Measurements from ENCODE around the gene RNGTT.

RNGTT gene

DNA sequence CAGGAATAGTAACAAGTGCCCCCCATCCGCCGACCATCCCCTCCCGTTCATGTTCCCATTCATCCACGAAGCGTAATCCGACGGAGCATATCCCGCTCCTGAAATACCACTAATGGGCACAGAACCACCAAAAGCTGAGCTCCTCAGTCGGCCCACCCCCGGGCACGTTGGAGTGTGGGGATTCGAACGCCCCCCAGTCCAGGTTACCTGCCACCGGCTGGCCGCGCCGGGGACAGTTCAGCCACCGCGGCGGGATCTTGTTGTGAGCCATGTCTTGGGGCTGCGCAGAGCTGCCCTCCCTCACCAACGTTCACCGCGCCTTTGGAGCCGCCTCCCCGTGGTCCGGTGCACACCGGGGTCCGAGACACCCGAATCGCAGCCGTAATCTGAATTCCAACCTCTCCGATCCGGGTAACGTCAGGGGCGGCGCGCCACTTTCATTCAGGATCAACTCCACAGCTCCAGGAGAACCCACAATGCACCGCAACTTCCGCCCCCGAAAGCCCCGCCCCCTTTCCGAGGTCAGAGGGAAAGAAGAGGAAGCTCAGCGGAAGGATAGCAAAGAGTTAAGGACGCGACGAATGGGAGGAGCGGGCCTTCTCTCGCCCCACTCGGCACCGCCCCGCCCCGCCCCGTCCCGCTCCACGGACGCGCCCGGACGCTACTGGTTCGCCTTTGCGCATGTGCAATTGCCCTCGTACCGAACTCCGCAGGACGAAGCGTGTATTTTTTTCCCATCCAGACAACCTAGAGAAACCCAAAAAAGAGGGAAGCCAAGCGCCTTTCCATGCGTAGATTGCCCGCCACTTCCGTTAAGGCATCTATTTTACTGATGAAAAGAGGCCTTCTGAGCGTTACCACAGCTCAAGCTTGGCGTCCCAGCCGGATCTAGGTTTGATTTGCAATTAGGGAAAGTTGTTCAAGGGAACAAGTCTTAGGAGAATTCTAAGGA is at the start of gene RNGTT:
TSS of gene RNGTT (minus strand) at position 480 of the 952 bp plus-strand sequence. CDS start at position 271, 209 bp downstream.
- Histone ChIP-seq H3K36me3 (ENCODE audit: control insufficient read depth in 5 of 5, insufficient read depth in 5 of 5, low read length in 5 of 5) (no peaks in the 10 kb centered on the region), H3K4me3 (ENCODE audit: low read depth in 1 of 5, low read length in 5 of 5) (peak within 1 kb of the TSS; percentile 87 to 99 (median 97)), H3K27ac (ENCODE audit: low read depth, low read length) (peak within 1 kb of the TSS; percentile 79), H3K4me1 (ENCODE audit: control insufficient read depth in 5 of 5, insufficient read depth in 5 of 5, low read length in 5 of 5) (peaks cover 0 to 24% (median 17%) of the 10 kb centered on the region in 5 donors), H3K27me3 (ENCODE audit: control insufficient read depth in 5 of 5, insufficient read depth in 4 of 5, low read length in 5 of 5) (no peaks in the 10 kb centered on the region), H3K9ac (ENCODE audit: low read length in 5 of 5) (peak within 1 kb of the TSS; percentile 66 to 98 (median 96)), H3K9me3 (ENCODE audit: control insufficient read depth in 5 of 5, low read length in 5 of 5) (peaks cover 0 to 10% (median 2%) of the 10 kb centered on the region in 5 donors)

DNA sequence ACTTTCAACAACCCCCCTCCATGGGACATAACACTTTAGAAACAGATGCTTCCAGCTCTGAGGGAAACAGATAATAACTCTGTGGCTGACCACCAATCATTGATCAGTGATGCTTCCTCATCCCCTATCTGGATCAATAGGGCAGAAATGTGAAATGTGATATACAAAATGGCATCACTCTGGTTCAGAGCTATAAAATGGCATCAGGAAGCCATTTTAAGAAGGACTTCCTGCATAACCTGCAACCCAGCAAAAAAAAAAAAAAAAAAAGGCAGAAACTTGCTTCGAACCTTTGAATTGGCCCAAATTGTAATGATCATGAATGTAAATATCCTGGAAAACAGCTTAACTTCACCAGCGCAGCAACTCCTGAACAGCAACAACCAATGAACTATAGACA is 48.0 kb upstream of the RNGTT start:
- Histone ChIP-seq H3K9me3 (ENCODE audit: control insufficient read depth in 5 of 5, low read length in 5 of 5) (peaks cover 0 to 3% (median 0%) of the 10 kb centered on the region in 5 donors), H3K36me3 (ENCODE audit: control insufficient read depth in 5 of 5, insufficient read depth in 5 of 5, low read length in 5 of 5) (no peaks in the 10 kb centered on the region), H3K27me3 (ENCODE audit: control insufficient read depth in 5 of 5, insufficient read depth in 4 of 5, low read length in 5 of 5) (no peaks in the 10 kb centered on the region), H3K27ac (ENCODE audit: low read depth, low read length) (no peak overlapping the region), H3K9ac (ENCODE audit: low read length in 5 of 5) (no peak overlapping the region), H3K4me1 (ENCODE audit: control insufficient read depth in 5 of 5, insufficient read depth in 5 of 5, low read length in 5 of 5) (peaks cover 0 to 7% (median 6%) of the 10 kb centered on the region in 5 donors), H3K4me3 (ENCODE audit: low read depth in 1 of 5, low read length in 5 of 5) (no peak overlapping the region)

DNA sequence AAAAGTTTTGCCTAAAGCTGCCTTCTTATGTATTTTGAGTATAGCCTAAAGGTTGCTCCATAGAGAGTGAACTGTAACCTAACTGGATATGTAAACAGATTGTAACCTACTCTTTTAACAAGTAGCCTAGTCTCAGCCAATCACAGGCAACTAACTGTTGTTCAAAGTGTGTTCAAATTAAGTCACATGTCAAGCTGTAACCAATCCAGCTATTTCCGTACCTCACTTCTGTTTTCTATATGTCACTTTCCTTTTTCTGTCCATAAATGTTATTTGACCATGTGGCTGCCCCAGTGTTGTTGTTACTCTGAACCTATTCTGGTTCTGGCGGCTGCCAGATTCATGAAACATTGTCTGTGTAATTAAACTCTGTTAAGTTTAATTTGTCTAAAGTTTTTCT is 47.4 kb upstream of the RNGTT start:
- peaks cover 0 to 7% (median 6%) of the 10 kb centered on the region in 5 donors for H3K4me1 ChIP-seq (ENCODE audit: control insufficient read depth in 5 of 5, insufficient read depth in 5 of 5, low read length in 5 of 5)
- H3K9ac ChIP-seq (ENCODE audit: low read length in 5 of 5) = no peak overlapping the region
- no peak overlapping the region for H3K4me3 ChIP-seq (ENCODE audit: low read depth in 1 of 5, low read length in 5 of 5)
- no peaks in the 10 kb centered on the region for H3K36me3 ChIP-seq (ENCODE audit: control insufficient read depth in 5 of 5, insufficient read depth in 5 of 5, low read length in 5 of 5)
- H3K27ac ChIP-seq (ENCODE audit: low read depth, low read length) = no peak overlapping the region
- no peaks in the 10 kb centered on the region for H3K27me3 ChIP-seq (ENCODE audit: control insufficient read depth in 5 of 5, insufficient read depth in 4 of 5, low read length in 5 of 5)
- peaks cover 0 to under 1% (median 0%) of the 10 kb centered on the region in 5 donors for H3K9me3 ChIP-seq (ENCODE audit: control insufficient read depth in 5 of 5, low read length in 5 of 5)

DNA sequence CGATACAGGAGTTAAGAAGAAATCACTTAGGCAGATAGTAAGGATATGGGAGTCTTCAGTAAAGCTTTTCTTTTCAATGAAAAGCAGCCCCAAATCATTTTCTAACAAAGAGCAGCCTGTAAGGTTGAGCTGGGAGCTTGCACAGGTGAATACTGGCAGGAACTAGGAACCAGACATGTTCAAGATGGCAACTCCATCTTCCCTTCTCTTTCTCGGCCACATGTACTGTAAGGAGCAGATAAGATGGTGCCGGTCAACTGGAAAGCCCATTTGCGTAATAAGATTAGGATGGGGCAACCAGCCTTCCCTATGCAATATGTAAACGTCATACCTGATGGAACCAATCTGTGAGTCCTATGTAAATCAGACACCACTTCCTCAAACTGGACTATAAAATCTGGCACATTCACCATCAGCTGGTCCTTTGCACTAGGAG is 46.2 kb upstream of the RNGTT start:
- Histone ChIP-seq H3K9me3 (ENCODE audit: control insufficient read depth in 5 of 5, low read length in 5 of 5) (no peaks in the 10 kb centered on the region), H3K27me3 (ENCODE audit: control insufficient read depth in 5 of 5, insufficient read depth in 4 of 5, low read length in 5 of 5) (no peaks in the 10 kb centered on the region), H3K36me3 (ENCODE audit: control insufficient read depth in 5 of 5, insufficient read depth in 5 of 5, low read length in 5 of 5) (no peaks in the 10 kb centered on the region), H3K4me3 (ENCODE audit: low read depth in 1 of 5, low read length in 5 of 5) (no peak overlapping the region), H3K4me1 (ENCODE audit: control insufficient read depth in 5 of 5, insufficient read depth in 5 of 5, low read length in 5 of 5) (peaks cover 0 to 7% (median 6%) of the 10 kb centered on the region in 5 donors), H3K9ac (ENCODE audit: low read length in 5 of 5) (no peak overlapping the region), H3K27ac (ENCODE audit: low read depth, low read length) (no peak overlapping the region)

DNA sequence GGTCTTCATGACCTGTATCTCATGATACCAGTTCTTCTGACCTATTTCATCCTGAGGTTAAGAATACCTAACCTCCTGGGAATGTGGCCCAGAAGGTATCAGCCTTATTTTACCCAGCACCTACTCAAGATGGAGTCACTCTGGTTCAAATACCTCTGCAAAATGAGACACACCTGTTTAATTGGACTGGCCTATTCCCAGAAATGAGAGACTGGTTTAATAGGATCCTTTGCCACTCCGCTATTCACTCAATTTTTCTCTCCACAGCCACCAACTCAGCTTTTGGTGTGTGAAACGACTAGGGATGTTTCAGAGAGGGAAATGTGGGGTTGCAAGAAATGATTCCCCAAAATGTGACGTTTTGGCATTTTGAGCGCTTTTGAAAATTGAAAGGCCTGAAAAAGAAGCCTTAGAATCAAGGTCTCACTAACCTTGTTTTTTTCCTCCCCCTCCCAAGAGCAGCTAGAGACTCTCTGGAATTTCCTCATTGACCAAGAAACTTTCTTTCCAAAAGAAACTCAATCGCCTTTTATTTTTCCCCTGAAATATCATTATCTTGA is 45.5 kb upstream of the RNGTT start:
- H3K27me3 ChIP-seq (ENCODE audit: control insufficient read depth in 5 of 5, insufficient read depth in 4 of 5, low read length in 5 of 5) = no peaks in the 10 kb centered on the region
- no peak overlapping the region for H3K27ac ChIP-seq (ENCODE audit: low read depth, low read length)
- no peaks in the 10 kb centered on the region for H3K36me3 ChIP-seq (ENCODE audit: control insufficient read depth in 5 of 5, insufficient read depth in 5 of 5, low read length in 5 of 5)
- peaks cover 0 to 7% (median 6%) of the 10 kb centered on the region in 5 donors for H3K4me1 ChIP-seq (ENCODE audit: control insufficient read depth in 5 of 5, insufficient read depth in 5 of 5, low read length in 5 of 5)
- H3K9me3 ChIP-seq (ENCODE audit: control insufficient read depth in 5 of 5, low read length in 5 of 5) = no peaks in the 10 kb centered on the region
- H3K4me3 ChIP-seq (ENCODE audit: low read depth in 1 of 5, low read length in 5 of 5) = no peak overlapping the region
- H3K9ac ChIP-seq (ENCODE audit: low read length in 5 of 5) = no peak overlapping the region

DNA sequence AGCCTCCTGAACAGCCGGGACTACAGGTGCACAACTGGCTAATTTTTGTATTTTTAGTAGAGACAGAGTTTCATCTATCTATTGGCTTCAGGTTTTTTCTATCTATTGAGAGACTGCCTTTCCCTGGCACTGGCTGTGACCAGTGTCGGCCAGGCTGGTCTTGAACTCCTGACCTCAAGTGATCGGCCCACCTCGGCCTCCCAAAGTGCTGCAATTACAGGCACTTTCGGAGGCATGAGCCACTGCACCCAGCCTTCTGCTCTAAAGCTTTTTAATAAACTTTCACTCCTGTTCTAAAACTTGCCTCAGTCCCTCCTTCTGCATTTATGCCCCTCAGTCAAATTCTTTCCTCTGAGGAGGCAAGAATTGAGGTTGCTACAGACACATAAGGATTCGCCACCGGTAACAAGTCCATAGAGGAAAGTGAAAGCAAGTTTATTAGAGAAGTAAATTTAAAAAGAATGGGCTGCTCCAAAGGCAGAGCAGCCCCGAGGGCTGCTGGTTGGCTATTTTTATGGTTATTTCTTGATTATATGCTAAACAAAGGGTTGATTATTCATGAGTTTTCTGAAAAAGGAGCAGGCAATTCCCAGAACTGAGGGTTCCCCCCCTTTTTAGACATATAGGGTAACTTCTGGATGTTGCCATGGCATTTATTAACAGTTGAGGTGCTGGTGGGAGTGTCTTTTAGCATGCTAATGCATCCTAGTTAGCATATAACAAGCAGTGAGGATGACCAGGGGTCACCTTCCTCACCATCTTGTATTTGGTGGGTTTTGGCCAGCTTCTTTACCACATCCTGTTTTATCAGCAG is 44.8 kb upstream of the RNGTT start:
- Histone ChIP-seq H3K4me3 (ENCODE audit: low read depth in 1 of 5, low read length in 5 of 5) (peak overlapping the region in 1 of 5 donors; percentile 2), H3K27ac (ENCODE audit: low read depth, low read length) (no peak overlapping the region), H3K9me3 (ENCODE audit: control insufficient read depth in 5 of 5, low read length in 5 of 5) (no peaks in the 10 kb centered on the region), H3K4me1 (ENCODE audit: control insufficient read depth in 5 of 5, insufficient read depth in 5 of 5, low read length in 5 of 5) (peaks cover 0 to 7% (median 6%) of the 10 kb centered on the region in 5 donors), H3K9ac (ENCODE audit: low read length in 5 of 5) (no peak overlapping the region), H3K27me3 (ENCODE audit: control insufficient read depth in 5 of 5, insufficient read depth in 4 of 5, low read length in 5 of 5) (no peaks in the 10 kb centered on the region), H3K36me3 (ENCODE audit: control insufficient read depth in 5 of 5, insufficient read depth in 5 of 5, low read length in 5 of 5) (no peaks in the 10 kb centered on the region)

DNA sequence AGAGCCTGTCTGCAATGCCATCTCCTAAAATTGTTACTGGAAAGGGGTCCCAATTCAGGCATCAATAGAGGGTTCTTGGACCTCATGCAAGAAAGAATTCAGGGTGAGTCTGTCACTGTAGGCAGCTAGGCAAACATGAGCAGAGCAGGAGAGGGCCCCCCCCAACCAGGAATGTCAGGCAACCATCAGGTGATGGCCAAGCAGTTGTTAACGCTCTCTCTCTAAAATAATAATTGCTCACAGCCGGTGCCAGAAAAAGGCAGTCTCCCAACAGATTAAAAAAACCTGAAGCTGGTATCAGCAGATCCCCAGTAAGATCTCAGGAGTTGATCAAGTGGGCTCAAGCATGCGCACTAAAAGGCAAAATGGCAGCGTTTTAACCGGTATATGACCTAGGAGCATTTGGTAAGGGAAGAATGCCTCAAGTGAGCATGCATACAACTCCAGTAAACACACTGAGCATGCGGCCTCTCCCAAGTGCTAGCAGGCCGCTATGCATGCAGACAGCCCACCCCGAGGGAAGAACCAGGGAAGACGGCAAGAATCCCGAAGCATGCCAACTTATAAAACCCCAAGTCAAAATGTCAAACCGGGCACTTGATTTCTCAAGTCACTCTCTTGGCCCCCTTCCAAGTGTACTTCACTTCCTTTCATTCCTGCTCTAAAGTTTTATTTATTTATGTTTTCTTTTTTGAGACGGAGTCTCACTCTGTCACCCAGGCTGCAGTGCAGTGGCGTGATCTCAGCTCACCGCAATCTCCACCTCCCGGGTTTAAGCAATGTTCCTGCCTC is 44.0 kb upstream of the RNGTT start:
- Histone ChIP-seq H3K27me3 (ENCODE audit: control insufficient read depth in 5 of 5, insufficient read depth in 4 of 5, low read length in 5 of 5) (no peaks in the 10 kb centered on the region), H3K9ac (ENCODE audit: low read length in 5 of 5) (no peak overlapping the region), H3K4me3 (ENCODE audit: low read depth in 1 of 5, low read length in 5 of 5) (peak overlapping the region in 2 of 5 donors; percentile 12 to 17), H3K4me1 (ENCODE audit: control insufficient read depth in 5 of 5, insufficient read depth in 5 of 5, low read length in 5 of 5) (peaks cover 0 to 7% (median 6%) of the 10 kb centered on the region in 5 donors), H3K27ac (ENCODE audit: low read depth, low read length) (no peak overlapping the region), H3K9me3 (ENCODE audit: control insufficient read depth in 5 of 5, low read length in 5 of 5) (no peaks in the 10 kb centered on the region), H3K36me3 (ENCODE audit: control insufficient read depth in 5 of 5, insufficient read depth in 5 of 5, low read length in 5 of 5) (no peaks in the 10 kb centered on the region)

DNA sequence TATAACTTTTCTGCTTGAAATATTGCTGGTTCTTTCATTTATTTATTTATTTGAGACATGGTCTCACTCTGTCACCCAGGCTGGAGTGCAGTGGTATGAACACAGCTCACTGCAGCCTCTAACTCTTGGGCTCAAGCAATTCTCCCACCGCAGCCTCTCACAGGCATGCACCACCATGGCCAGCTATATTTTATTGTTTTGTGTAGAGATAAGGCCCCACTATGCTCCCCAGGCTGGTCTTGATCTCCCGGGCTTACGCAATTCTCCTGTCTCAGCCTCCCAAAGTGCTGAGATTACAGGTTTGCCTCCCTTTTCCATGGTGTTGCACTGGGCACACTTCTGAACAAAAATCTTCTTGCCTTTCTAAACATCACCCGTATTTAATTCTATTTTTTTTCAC is 39.1 kb upstream of the RNGTT start:
- Histone ChIP-seq H3K27me3 (ENCODE audit: control insufficient read depth in 5 of 5, insufficient read depth in 4 of 5, low read length in 5 of 5) (no peaks in the 10 kb centered on the region), H3K4me3 (ENCODE audit: low read depth in 1 of 5, low read length in 5 of 5) (no peak overlapping the region), H3K9ac (ENCODE audit: low read length in 5 of 5) (no peak overlapping the region), H3K4me1 (ENCODE audit: control insufficient read depth in 5 of 5, insufficient read depth in 5 of 5, low read length in 5 of 5) (peaks cover 0 to 4% (median 3%) of the 10 kb centered on the region in 5 donors), H3K36me3 (ENCODE audit: control insufficient read depth in 5 of 5, insufficient read depth in 5 of 5, low read length in 5 of 5) (no peaks in the 10 kb centered on the region), H3K27ac (ENCODE audit: low read depth, low read length) (no peak overlapping the region), H3K9me3 (ENCODE audit: control insufficient read depth in 5 of 5, low read length in 5 of 5) (no peaks in the 10 kb centered on the region)

DNA sequence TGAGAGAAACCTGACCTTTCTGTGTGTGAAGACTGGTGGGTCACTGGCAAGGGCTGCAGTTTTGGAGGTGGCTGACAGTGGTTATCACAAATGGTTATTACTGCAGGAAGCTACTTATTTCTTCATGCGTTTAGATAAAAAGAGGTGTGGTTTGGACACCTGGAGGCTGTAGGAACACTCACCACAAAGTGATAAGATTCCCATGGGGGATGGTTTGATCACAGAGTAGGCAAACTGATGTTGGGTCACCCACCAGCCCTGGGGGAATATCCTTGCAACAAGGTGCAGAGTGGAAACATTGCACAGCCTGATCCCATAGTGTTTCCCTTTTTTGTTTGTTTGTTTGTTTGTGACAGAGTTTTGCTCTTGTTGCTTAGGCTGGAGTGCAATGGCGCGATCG is 33.9 kb upstream of the RNGTT start:
- H3K4me3 ChIP-seq (ENCODE audit: low read depth in 1 of 5, low read length in 5 of 5) = no peak overlapping the region
- H3K27me3 ChIP-seq (ENCODE audit: control insufficient read depth in 5 of 5, insufficient read depth in 4 of 5, low read length in 5 of 5) = no peaks in the 10 kb centered on the region
- no peak overlapping the region for H3K9ac ChIP-seq (ENCODE audit: low read length in 5 of 5)
- no peaks in the 10 kb centered on the region for H3K9me3 ChIP-seq (ENCODE audit: control insufficient read depth in 5 of 5, low read length in 5 of 5)
- H3K36me3 ChIP-seq (ENCODE audit: control insufficient read depth in 5 of 5, insufficient read depth in 5 of 5, low read length in 5 of 5) = no peaks in the 10 kb centered on the region
- no peak overlapping the region for H3K27ac ChIP-seq (ENCODE audit: low read depth, low read length)
- H3K4me1 ChIP-seq (ENCODE audit: control insufficient read depth in 5 of 5, insufficient read depth in 5 of 5, low read length in 5 of 5) = no peaks in the 10 kb centered on the region
